ENCODE data around the gene HOATZ.

HOATZ gene

DNA sequence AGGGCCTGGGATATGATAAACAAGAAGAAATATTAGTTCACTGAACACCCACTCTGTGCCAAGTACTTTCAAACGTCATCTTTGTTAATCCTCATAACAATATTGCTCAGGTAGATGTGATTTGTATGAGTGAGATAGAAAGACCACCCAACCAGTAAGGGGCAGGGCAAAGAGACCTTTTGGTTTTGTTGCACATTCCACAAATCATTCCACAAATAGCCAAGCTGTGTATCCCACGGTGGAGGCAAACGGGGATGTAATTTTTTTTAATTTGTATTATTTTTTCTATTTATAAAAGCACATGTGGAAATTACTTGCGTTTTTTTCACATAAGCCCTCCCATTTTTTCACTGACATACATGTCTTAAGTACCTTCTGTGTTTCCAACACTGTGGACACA is 54.9 kb downstream of the HOATZ start:
- no peak overlapping the region for H3K4me3 ChIP-seq (ENCODE audit: low read depth, low read length)
- no peak for DNase-seq (ENCODE audit: low read depth)
- TF ChIP-seq, protein P1, sequence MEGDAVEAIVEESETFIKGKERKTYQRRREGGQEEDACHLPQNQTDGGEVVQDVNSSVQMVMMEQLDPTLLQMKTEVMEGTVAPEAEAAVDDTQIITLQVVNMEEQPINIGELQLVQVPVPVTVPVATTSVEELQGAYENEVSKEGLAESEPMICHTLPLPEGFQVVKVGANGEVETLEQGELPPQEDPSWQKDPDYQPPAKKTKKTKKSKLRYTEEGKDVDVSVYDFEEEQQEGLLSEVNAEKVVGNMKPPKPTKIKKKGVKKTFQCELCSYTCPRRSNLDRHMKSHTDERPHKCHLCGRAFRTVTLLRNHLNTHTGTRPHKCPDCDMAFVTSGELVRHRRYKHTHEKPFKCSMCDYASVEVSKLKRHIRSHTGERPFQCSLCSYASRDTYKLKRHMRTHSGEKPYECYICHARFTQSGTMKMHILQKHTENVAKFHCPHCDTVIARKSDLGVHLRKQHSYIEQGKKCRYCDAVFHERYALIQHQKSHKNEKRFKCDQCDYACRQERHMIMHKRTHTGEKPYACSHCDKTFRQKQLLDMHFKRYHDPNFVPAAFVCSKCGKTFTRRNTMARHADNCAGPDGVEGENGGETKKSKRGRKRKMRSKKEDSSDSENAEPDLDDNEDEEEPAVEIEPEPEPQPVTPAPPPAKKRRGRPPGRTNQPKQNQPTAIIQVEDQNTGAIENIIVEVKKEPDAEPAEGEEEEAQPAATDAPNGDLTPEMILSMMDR (IDR thresholded peaks at IDR 0.05; ENCODE audit: low read depth, low read length, missing control alignments): no peak
- in situ Hi-C loops (cut with HindIII; ENCODE audit: low sequenced_read_pairs): no loop called here

DNA sequence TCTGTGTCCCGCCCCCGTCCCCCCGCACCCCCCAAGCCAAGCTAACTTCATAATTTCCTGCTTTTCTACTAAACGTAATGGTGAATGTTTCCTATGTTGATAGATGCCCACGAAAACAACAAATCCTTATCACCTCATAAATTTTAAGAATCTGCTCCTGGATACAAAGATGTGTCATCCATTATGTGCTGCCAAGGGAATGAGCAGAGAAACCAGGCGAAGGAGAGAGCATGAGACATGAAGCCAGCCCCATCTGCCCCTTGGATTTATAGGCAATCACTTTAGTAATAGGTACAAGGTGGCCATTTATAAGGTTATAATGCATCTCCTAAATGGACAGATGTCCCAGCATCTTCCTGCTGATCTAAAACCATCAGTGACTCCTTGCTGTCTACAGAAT is 56.2 kb downstream of the HOATZ start:
- no peak for DNase-seq (ENCODE audit: low read depth)
- H3K4me3 ChIP-seq (ENCODE audit: low read depth, low read length): no peak overlapping the region
- in situ Hi-C loops (cut with HindIII; ENCODE audit: low sequenced_read_pairs): no loop called here
- TF ChIP-seq, protein P1 (IDR thresholded peaks at IDR 0.05; ENCODE audit: low read depth, low read length, missing control alignments): no peak

DNA sequence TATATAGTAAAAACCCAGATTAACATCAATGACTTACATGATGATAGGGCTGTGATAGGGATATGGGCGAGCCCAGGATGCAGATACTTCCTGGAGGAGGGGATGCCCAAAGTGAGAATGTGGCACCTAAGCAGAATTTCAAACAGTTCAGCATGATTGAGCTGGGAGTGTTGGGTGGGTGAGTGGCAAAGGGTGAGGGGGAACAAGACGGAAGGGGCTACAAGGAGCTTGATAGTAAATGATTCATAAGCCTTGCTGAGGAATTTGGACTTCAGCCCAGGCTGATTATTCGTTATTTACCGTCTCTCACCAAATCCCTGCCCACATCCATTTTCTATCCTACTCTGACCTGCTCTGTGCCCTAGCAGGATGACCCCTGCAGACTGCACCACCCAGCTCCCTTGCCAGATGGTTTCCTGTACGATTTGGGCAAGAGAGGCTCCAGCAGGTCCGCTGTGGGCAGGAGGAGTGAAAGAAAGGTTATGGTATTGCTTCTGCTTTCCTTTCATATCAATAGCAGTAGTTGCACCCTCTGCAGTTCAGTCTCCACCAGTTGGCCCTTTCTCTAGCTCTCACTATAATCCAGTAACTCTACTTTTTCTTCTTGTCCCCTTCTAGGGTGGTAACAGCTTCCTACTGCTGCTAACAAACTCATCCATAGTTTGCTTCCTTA is 57.4 kb downstream of the HOATZ start:
- DNase-seq (ENCODE audit: low read depth): no peak
- in situ Hi-C loops (cut with HindIII; ENCODE audit: low sequenced_read_pairs): no loop called here
- TF ChIP-seq, protein P1 (IDR thresholded peaks at IDR 0.05; ENCODE audit: low read depth, low read length, missing control alignments): no peak
- H3K4me3 ChIP-seq (ENCODE audit: low read depth, low read length): no peak overlapping the region

DNA sequence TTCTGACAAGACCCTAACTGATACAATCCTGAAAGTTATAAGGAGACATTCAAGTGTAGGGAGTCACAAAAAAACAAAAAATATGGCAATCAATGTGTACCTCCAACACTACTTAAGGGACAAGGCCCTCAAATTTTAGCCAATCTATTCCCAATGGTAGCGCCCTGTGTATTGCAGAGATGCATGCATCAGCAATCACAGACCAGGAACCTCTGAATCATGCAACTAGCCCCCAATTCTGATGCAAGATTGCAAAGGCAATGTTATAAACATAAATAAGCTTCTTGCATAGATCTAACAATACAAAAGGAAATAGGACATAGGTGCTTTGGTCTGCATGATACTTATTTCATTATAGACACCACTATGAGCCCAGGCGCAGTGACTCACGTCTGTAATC is 58.0 kb downstream of the HOATZ start:
- TF ChIP-seq, protein P1 (IDR thresholded peaks at IDR 0.05; ENCODE audit: low read depth, low read length, missing control alignments): no peak
- no peak overlapping the region for H3K4me3 ChIP-seq (ENCODE audit: low read depth, low read length)
- no peak for DNase-seq (ENCODE audit: low read depth)
- in situ Hi-C loops (cut with HindIII; ENCODE audit: low sequenced_read_pairs): no loop called here

DNA sequence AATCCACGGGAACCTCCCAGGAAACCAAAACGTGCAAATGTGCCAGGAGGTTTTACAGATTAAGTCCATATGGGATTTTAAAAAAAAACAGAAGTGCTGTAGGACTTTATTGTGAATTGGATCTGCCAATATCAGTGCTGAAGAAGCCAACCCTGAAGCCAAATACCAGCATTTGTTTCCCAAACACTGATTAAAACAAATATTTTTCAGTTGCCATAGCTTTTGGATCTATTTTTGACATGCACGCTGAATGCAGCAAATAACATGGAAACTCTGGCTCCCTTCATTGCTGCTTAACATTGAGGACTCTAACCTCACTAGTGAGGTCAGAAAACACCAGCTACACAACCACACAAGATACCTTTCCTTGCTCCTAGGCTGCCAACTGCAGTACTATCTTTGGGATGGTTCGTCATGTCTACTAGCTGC is 59.3 kb downstream of the HOATZ start:
- in situ Hi-C loops (cut with HindIII; ENCODE audit: low sequenced_read_pairs): no loop called here
- TF ChIP-seq, protein P1 (IDR thresholded peaks at IDR 0.05; ENCODE audit: low read depth, low read length, missing control alignments): no peak
- DNase-seq (ENCODE audit: low read depth): no peak
- H3K4me3 ChIP-seq (ENCODE audit: low read depth, low read length): no peak overlapping the region

DNA sequence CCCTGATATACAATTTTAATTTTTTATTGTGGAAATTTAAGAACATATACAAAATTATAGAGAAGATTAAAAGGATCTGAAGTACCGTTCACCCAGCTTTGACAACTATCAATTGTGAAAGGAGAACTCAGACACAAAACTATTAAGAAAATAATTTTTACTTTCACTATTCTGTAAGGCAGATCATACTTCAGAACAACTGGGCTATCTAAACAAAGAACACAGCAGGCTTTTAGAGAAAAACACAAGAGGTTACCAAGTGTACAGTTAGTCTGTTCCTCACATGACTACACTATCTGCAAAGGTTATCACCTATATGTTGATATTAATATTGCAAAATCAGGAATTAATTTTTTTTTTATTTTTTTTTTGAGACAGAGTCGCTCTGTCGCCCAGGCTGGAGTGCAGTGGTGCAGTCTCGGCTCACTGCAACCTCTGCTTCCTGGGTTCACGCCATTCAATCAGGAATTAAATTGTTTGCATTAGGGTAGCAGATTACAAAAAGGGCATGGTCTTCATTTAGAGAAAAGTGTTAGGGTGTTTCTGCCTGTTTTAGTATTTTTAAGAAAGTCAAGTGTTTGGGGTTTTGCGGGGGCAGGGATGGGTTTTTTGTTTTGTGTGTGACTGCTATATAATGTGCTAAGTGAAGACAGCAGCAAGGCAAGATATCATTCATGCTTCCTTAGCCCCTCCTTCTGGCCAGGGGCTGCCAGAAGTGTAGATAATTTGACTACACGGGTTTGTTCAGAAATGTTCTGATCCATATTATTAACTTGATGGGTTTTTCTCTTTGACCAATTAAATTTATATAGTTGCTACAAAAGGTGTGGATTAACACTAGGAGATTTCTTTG is 60.0 kb downstream of the HOATZ start:
- H3K4me3 ChIP-seq (ENCODE audit: low read depth, low read length): no peak overlapping the region
- TF ChIP-seq, protein P1 (IDR thresholded peaks at IDR 0.05; ENCODE audit: low read depth, low read length, missing control alignments): no peak
- in situ Hi-C loops (cut with HindIII; ENCODE audit: low sequenced_read_pairs): no loop called here
- DNase-seq (ENCODE audit: low read depth): no peak

All from astrocyte of the cerebellum (primary cell).